Glutamatergic neuron (in vitro differentiated cells): ENCODE data around the gene KRT34. TPM values are rescaled to one million over a fixed set of nuclear protein-coding genes. Genes with fewer than 3 reads are reported as not detected.

Experiments
- DNase-seq: peaks from one replicate; pipeline ENCODE4 v3.0.0; 2022
- H3K27ac Mint-ChIP-seq: one replicate; pipeline ENCODE4 v1.8.0; 2020; ENCODE audit warnings: mild to moderate bottlenecking, mixed read lengths, inconsistent platforms; ENCODE audit not compliant: unreplicated experiment
- H3K27me3 Mint-ChIP-seq: one replicate; pipeline ENCODE4 v1.8.0; 2020; ENCODE audit warnings: mild to moderate bottlenecking, moderate library complexity, mixed read lengths, inconsistent platforms; ENCODE audit not compliant: unreplicated experiment
- H3K36me3 Mint-ChIP-seq: one replicate; pipeline ENCODE4 v1.8.0; 2020; ENCODE audit warnings: mild to moderate bottlenecking, mixed read lengths, inconsistent platforms; ENCODE audit not compliant: unreplicated experiment
- H3K4me1 Mint-ChIP-seq: one replicate; pipeline ENCODE4 v1.8.0; 2020; ENCODE audit warnings: mild to moderate bottlenecking, low read depth, mixed read lengths, inconsistent platforms; ENCODE audit not compliant: unreplicated experiment
- H3K4me3 Mint-ChIP-seq: one replicate; pipeline ENCODE4 v1.8.0; 2020; ENCODE audit warnings: mild to moderate bottlenecking, mixed read lengths, inconsistent platforms; ENCODE audit not compliant: unreplicated experiment
- H3K9me3 Mint-ChIP-seq: one replicate; pipeline ENCODE4 v1.8.0; 2020; ENCODE audit warnings: mild to moderate bottlenecking, moderate library complexity, mixed read lengths, inconsistent platforms; ENCODE audit not compliant: unreplicated experiment
- CTCF ChIP-seq: fragments of 200-600 bp; sonication (generic); IDR thresholded peaks from one replicate; pipeline ENCODE4 v1.5.0; 2021; ENCODE audit not compliant: partially characterized antibody, unreplicated experiment
- total RNA-seq: library from RNA; stranded (reverse); fragmentation: NEBNext Ultra II Directional; extraction: Animal tissue kit (Norgen Biotek cat#: 25700); gene quantifications from one replicate; pipeline ENCODE4 v1.2.1, GENCODE V29; 2021; ENCODE audit not compliant: unreplicated experiment

KRT34 gene
- total RNA-seq, 1 donor from 2014 or later = not detected

GRCh38 chr17:41404024-41404671 lies 22.0 kb upstream of the KRT34 start:
- H3K9me3 Mint-ChIP-seq = no peaks in the 10 kb centered on the region
- H3K36me3 Mint-ChIP-seq = no peaks in the 10 kb centered on the region
- H3K4me3 Mint-ChIP-seq = no peak overlapping the region
- TF ChIP-seq CTCF = no peak
- H3K27me3 Mint-ChIP-seq = no peaks in the 10 kb centered on the region
- DNase-seq = no peak
- peaks cover 1% of the 10 kb centered on the region for H3K4me1 Mint-ChIP-seq
- H3K27ac Mint-ChIP-seq = no peak overlapping the region

GRCh38 chr17:41403404-41404023 lies 21.4 kb upstream of the KRT34 start:
- H3K27me3 Mint-ChIP-seq = no peaks in the 10 kb centered on the region
- H3K27ac Mint-ChIP-seq = no peak overlapping the region
- no peak for DNase-seq
- H3K4me3 Mint-ChIP-seq = no peak overlapping the region
- peaks cover 1% of the 10 kb centered on the region for H3K4me1 Mint-ChIP-seq
- TF ChIP-seq CTCF = no peak
- H3K9me3 Mint-ChIP-seq = no peaks in the 10 kb centered on the region
- no peaks in the 10 kb centered on the region for H3K36me3 Mint-ChIP-seq

GRCh38 chr17:41402161-41402560 lies 20.1 kb upstream of the KRT34 start:
- Mint-ChIP-seq H3K27me3 (no peaks in the 10 kb centered on the region), H3K4me1 (peaks cover 1% of the 10 kb centered on the region), H3K4me3 (no peak overlapping the region), H3K9me3 (no peaks in the 10 kb centered on the region), H3K27ac (no peak overlapping the region), H3K36me3 (no peaks in the 10 kb centered on the region)
- TF ChIP-seq CTCF = no peak
- no peak for DNase-seq

- no peak within 1 kb of the TSS for H3K27ac Mint-ChIP-seq
- DNase-seq = no peak
- peaks cover 5% of the 10 kb centered on the region for H3K27me3 Mint-ChIP-seq
- no peak for TF ChIP-seq CTCF
- peaks cover 4% of the 10 kb centered on the region for H3K9me3 Mint-ChIP-seq
- H3K4me3 Mint-ChIP-seq = no peak within 1 kb of the TSS
- peaks cover 1% of the 10 kb centered on the region for H3K4me1 Mint-ChIP-seq
- H3K36me3 Mint-ChIP-seq = no peaks in the 10 kb centered on the region
Observed at GRCh38 chr17:41396996-41397660, 15.0 kb upstream of the KRT34 start, which contains the start of gene KRT31. TSS of gene KRT31 (minus strand) at chr17:41397608. CDS start at chr17:41397539, 69 bp downstream.

- Mint-ChIP-seq H3K27ac (no peak overlapping the region), H3K4me3 (no peak overlapping the region), H3K36me3 (no peaks in the 10 kb centered on the region), H3K9me3 (peaks cover 4% of the 10 kb centered on the region), H3K4me1 (peaks cover 1% of the 10 kb centered on the region), H3K27me3 (peaks cover 5% of the 10 kb centered on the region)
- TF ChIP-seq CTCF = no peak
- DNase-seq = no peak
Observed at GRCh38 chr17:41396340-41396739, 14.2 kb upstream of the KRT34 start.
